Omental fat pad (tissue), 4 donors: ENCODE data around the gene AMBP. TPM values are rescaled to one million over a fixed set of nuclear protein-coding genes. Genes with fewer than 3 reads are reported as not detected.

Source experiments
- ATAC-seq: fragments of 150-250 bp; one replicate; pipeline ENCODE4 v1.9.1; 2016; ENCODE audit warnings: mild to moderate bottlenecking, moderate library complexity; ENCODE audit not compliant: low FRiP score
- DNase-seq: peaks from one replicate; pipeline ENCODE4 v3.0.0-alpha.2; 2019; ENCODE audit warnings: low spot score
- CTCF ChIP-seq, 3 donors: fragments of 450-650 bp; IDR thresholded peaks; one replicate each; pipeline ENCODE4 v1.5.1; 2016 to 2017; ENCODE audit warnings: antibody characterized with exemption in 3 of 3, mild to moderate bottlenecking in 3 of 3, moderate library complexity in 2 of 3
- total RNA-seq, 4 donors: library from RNA; depleted of rRNA; stranded (reverse); fragments of >200 nt; gene quantifications; one replicate each; pipeline ENCODE4 v1.1.0, GENCODE V29; 2016

Gene AMBP
- total RNA-seq, 4 donors from 2014 or later, result not detected

- ATAC-seq, result no peak
- DNase-seq, result no peak
- no peak for TF ChIP-seq CTCF (IDR thresholded peaks at IDR 0.05)
These were observed 13.6 kb upstream of the AMBP start for GRCh38 chr9:114091711-114092110.

- no peak for ATAC-seq
- TF ChIP-seq CTCF (IDR thresholded peaks at IDR 0.05), result no peak
- DNase-seq, result no peak
These were observed 12.7 kb upstream of the AMBP start for GRCh38 chr9:114090798-114091197.

- no peak for ATAC-seq
- no peak for DNase-seq
These were observed 11.2 kb upstream of the AMBP start for GRCh38 chr9:114089206-114089840.

GRCh38 chr9:114088571-114089170 lies 10.6 kb upstream of the AMBP start:
- no peak for TF ChIP-seq CTCF (IDR thresholded peaks at IDR 0.05)
- no peak for DNase-seq
- no peak for ATAC-seq

More at GRCh38 chr9:114089206-114089840, 11.2 kb upstream of the AMBP start:
- no peak for TF ChIP-seq CTCF (IDR thresholded peaks at IDR 0.05)

GRCh38 chr9:114087721-114088120 lies 9.6 kb upstream of the AMBP start:
- DNase-seq (no peak), ATAC-seq (no peak)
- TF ChIP-seq CTCF (IDR thresholded peaks at IDR 0.05), result no peak

GRCh38 chr9:114086607-114087006 lies 8.5 kb upstream of the AMBP start:
- TF ChIP-seq CTCF (IDR thresholded peaks at IDR 0.05), result no peak
- no peak for DNase-seq
- no peak for ATAC-seq

GRCh38 chr9:114086009-114086408 lies 7.9 kb upstream of the AMBP start:
- DNase-seq (no peak), ATAC-seq (no peak)
- TF ChIP-seq CTCF (IDR thresholded peaks at IDR 0.05), result no peak
